Natural killer cell (primary cell): Measurements from ENCODE around the gene OR2W1. TPM values are rescaled to one million over a fixed set of nuclear protein-coding genes. Genes with fewer than 3 reads are reported as not detected.

Experiments
- ATAC-seq, 3 donors: fragments of 150-1000 bp in 2 of 3; fragments of 200-7000 bp in 1 of 3; cut with Tn5 transposase; 1 replicate in 1 of 3; 2 replicates in 2 of 3; pipeline ENCODE4 v1.10.0; 2021; ENCODE audit warnings: mild to moderate bottlenecking in 2 of 3, moderate library complexity in 2 of 3
- DNase-seq, 2 donors: peaks; one replicate each; pipeline versions ENCODE4 v3.0.0 to v3.0.0-alpha.2; 2013 to 2021; ENCODE audit warnings: mixed read lengths in 1 of 2
- H3K27ac ChIP-seq: one replicate; pipeline ENCODE4 v1.5.1; 2013; ENCODE audit warnings: mild to moderate bottlenecking, low read length
- H3K27me3 ChIP-seq: one replicate; pipeline ENCODE4 v1.6.1; 2013; ENCODE audit warnings: low read length; ENCODE audit not compliant: control insufficient read depth, insufficient read depth
- H3K36me3 ChIP-seq: one replicate; pipeline ENCODE4 v1.6.1; 2013; ENCODE audit warnings: low read length; ENCODE audit not compliant: control insufficient read depth, insufficient read depth
- H3K4me1 ChIP-seq: one replicate; pipeline ENCODE4 v1.6.1; 2013; ENCODE audit warnings: low read length; ENCODE audit not compliant: control insufficient read depth, insufficient read depth
- H3K4me3 ChIP-seq: one replicate; pipeline ENCODE4 v1.5.1; 2013; ENCODE audit warnings: low read length
- H3K9me3 ChIP-seq: one replicate; pipeline ENCODE4 v1.6.1; 2013; ENCODE audit warnings: low read length; ENCODE audit not compliant: control insufficient read depth, insufficient read depth
- H3K27ac Mint-ChIP-seq, 2 donors: one replicate each; pipeline ENCODE4 v1.8.0; 2022; ENCODE audit warnings: mild to moderate bottlenecking in 2 of 2, mixed read lengths in 2 of 2, moderate library complexity in 1 of 2
- H3K27me3 Mint-ChIP-seq, 2 donors: one replicate each; pipeline ENCODE4 v1.8.0; 2022; ENCODE audit warnings: low read depth in 2 of 2, mixed read lengths in 2 of 2
- H3K36me3 Mint-ChIP-seq: one replicate; pipeline ENCODE4 v1.8.0; 2022; ENCODE audit warnings: mixed read lengths
- H3K4me1 Mint-ChIP-seq, 2 donors: one replicate each; pipeline ENCODE4 v1.8.0; 2022; ENCODE audit warnings: mixed read lengths in 2 of 2
- H3K4me3 Mint-ChIP-seq: one replicate; pipeline ENCODE4 v1.8.0; 2022; ENCODE audit warnings: mild to moderate bottlenecking, moderate library complexity, mixed read lengths
- H3K9me3 Mint-ChIP-seq, 2 donors: one replicate each; pipeline ENCODE4 v1.8.0; 2022; ENCODE audit warnings: mixed read lengths in 2 of 2
- CTCF ChIP-seq: fragments of 200-600 bp; IDR thresholded peaks from one replicate; pipeline ENCODE4 v1.8.0; 2022; ENCODE audit warnings: antibody characterized with exemption
- WGBS: methylation state at CpG from one replicate; pipeline ENCODE4 v1.1.7; 2013; ENCODE audit warnings: missing lambda C conversion rate; ENCODE audit not compliant: insufficient coverage; 5-methylcytosine and 5-hydroxymethylcytosine counted together
- intact Hi-C: fragments of 100-400 bp; cut with micrococcal nuclease; formaldehyde crosslinking; loops from one replicate; pipeline ENCODE4 v1.14.2; 2022
- total RNA-seq, 4 donors: library from RNA; stranded (reverse); fragments of 120-200 nt in 1 of 4; gene quantifications; one replicate each; pipeline versions ENCODE4 v1.2.3 to v1.2.4, GENCODE V29; 2013 to 2022

Gene OR2W1
- total RNA-seq, 3 donors from 2014 or later (not counting 1 experiment from before 2014, with no cell fraction given) = not detected

- peaks cover 7% of the 10 kb centered on the region for H3K4me1 ChIP-seq
- ATAC-seq (no peak), DNase-seq (no peak)
- H3K27me3 ChIP-seq = peaks cover 13% of the 10 kb centered on the region
- peaks cover 10% of the 10 kb centered on the region in 2 donors for H3K4me1 Mint-ChIP-seq
- intact Hi-C loops = no loop called here
- no peak overlapping the region for H3K27ac Mint-ChIP-seq
- no peak overlapping the region for H3K27ac ChIP-seq
- H3K4me3 Mint-ChIP-seq = no peak overlapping the region
- no peak for TF ChIP-seq CTCF
- no peak overlapping the region for H3K4me3 ChIP-seq
- WGBS = 40% methylated on average over 1 of the region's 2 CpGs
- H3K36me3 ChIP-seq = no peaks in the 10 kb centered on the region
- peaks cover 46 to 75% of the 10 kb centered on the region in 2 donors for H3K27me3 Mint-ChIP-seq
- no peaks in the 10 kb centered on the region for H3K36me3 Mint-ChIP-seq
- no peaks in the 10 kb centered on the region for H3K9me3 Mint-ChIP-seq
- no peaks in the 10 kb centered on the region for H3K9me3 ChIP-seq
Measured at GRCh38 chr6:29021434-29021833, 23.5 kb downstream of the OR2W1 start.

GRCh38 chr6:29019629-29020028 is 25.3 kb downstream of the OR2W1 start:
- H3K36me3 ChIP-seq = no peaks in the 10 kb centered on the region
- peaks cover 49 to 72% of the 10 kb centered on the region in 2 donors for H3K27me3 Mint-ChIP-seq
- H3K27ac ChIP-seq = no peak overlapping the region
- ATAC-seq (no peak), DNase-seq (no peak)
- no peaks in the 10 kb centered on the region for H3K9me3 Mint-ChIP-seq
- WGBS = no CpG with 5 or more reads among the region's 2 CpGs
- H3K27ac Mint-ChIP-seq = no peak overlapping the region
- peaks cover 17 to 19% of the 10 kb centered on the region in 2 donors for H3K4me1 Mint-ChIP-seq
- TF ChIP-seq CTCF = no peak
- intact Hi-C loops = no loop called here
- H3K9me3 ChIP-seq = no peaks in the 10 kb centered on the region
- H3K36me3 Mint-ChIP-seq = no peaks in the 10 kb centered on the region
- peaks cover 11% of the 10 kb centered on the region for H3K27me3 ChIP-seq
- H3K4me1 ChIP-seq = peaks cover 15% of the 10 kb centered on the region
- H3K4me3 Mint-ChIP-seq = no peak overlapping the region
- no peak overlapping the region for H3K4me3 ChIP-seq

- peaks cover 17 to 19% of the 10 kb centered on the region in 2 donors for H3K4me1 Mint-ChIP-seq
- H3K27me3 Mint-ChIP-seq = peaks cover 51 to 73% of the 10 kb centered on the region in 2 donors
- WGBS = 52% methylated on average over 1 of the region's 3 CpGs
- H3K4me3 Mint-ChIP-seq = no peak overlapping the region
- Histone ChIP-seq H3K36me3 (no peaks in the 10 kb centered on the region), H3K27me3 (peaks cover 31% of the 10 kb centered on the region), H3K27ac (no peak overlapping the region), H3K4me3 (no peak overlapping the region), H3K4me1 (peaks cover 15% of the 10 kb centered on the region), H3K9me3 (no peaks in the 10 kb centered on the region)
- H3K27ac Mint-ChIP-seq = no peak overlapping the region
- intact Hi-C loops = loop anchor here (1.0 kb wide), 2 partner anchors 180 to 331 kb away; no protein-coding TSS in a partner anchor
- no peaks in the 10 kb centered on the region for H3K36me3 Mint-ChIP-seq
- DNase-seq = no peak
- ATAC-seq = no peak
- TF ChIP-seq CTCF = peak; percentile 7
- no peaks in the 10 kb centered on the region for H3K9me3 Mint-ChIP-seq
Measured at GRCh38 chr6:29017428-29017802, 27.6 kb downstream of the OR2W1 start.
